C4-2B (cell line): ENCODE data around the gene ASXL1.

Source experiments
- CTCF ChIP-seq: fragments of 450-650 bp; conservative IDR thresholded peaks from 2 replicates; pipeline ENCODE4 v1.5.1; 2017; ENCODE audit warnings: mild to moderate bottlenecking
- ZFX ChIP-seq: fragments of 450-650 bp; IDR thresholded peaks from 2 replicates; pipeline ENCODE4 v1.6.1; 2017

GRCh38 chr20:32329817-32330554 is 28.1 kb upstream of the ASXL1 start:
- TF ChIP-seq CTCF (no peak), ZFX (no peak)
